WTC11 (cell line): ENCODE results near the gene NSG1.

Source experiments
- CTCF ChIP-seq: fragments of 200-600 bp; IDR thresholded peaks from 2 replicates; pipeline ENCODE4 v1.8.0; 2022; ENCODE audit warnings: antibody characterized with exemption
- IRF2 ChIP-seq: sonication (generic); formaldehyde crosslinking; IDR thresholded peaks from 2 replicates; pipeline ENCODE4 v1.8.0; 2022; ENCODE audit warnings: low read depth, missing genetic modification reagents, borderline replicate concordance
- SMAD3 ChIP-seq: sonication (generic); formaldehyde crosslinking; IDR thresholded peaks from 2 replicates; pipeline ENCODE4 v1.8.0; 2022; ENCODE audit warnings: missing genetic modification reagents, mild to moderate bottlenecking, borderline replicate concordance
- TP53 ChIP-seq: sonication (generic); formaldehyde crosslinking; IDR thresholded peaks from 2 replicates; pipeline ENCODE4 v1.8.1; 2023; ENCODE audit warnings: mild to moderate bottlenecking, missing genetic modification reagents
- ZNF263 ChIP-seq: sonication (generic); formaldehyde crosslinking; IDR thresholded peaks from 2 replicates; pipeline ENCODE4 v1.8.1; 2022; ENCODE audit warnings: low read depth, mild to moderate bottlenecking, moderate library complexity, missing genetic modification reagents

- TF ChIP-seq IRF2 (CRISPR knock-in tag), result no peak
- no peak for TF ChIP-seq ZNF263 (CRISPR knock-in tag)
- no peak for TF ChIP-seq CTCF
- no peak for TF ChIP-seq SMAD3 (CRISPR knock-in tag)
- no peak for TF ChIP-seq TP53 (CRISPR knock-in tag)
Measured at GRCh38 chr4:4439782-4440181, 52.9 kb downstream of the NSG1 start.
